Measurements from ENCODE around the gene ASPSCR1. TPM values are rescaled to one million over a fixed set of nuclear protein-coding genes. Genes with fewer than 3 reads are reported as not detected.
"Not testable (repeated sequence)": the region's sequence is repeated elsewhere in the genome, so short reads cannot be mapped to it uniquely, and the experiment has no call there.

The ASPSCR1 gene
- total and polyA plus RNA-seq, 10 of the 15 experiments (the other 5 are each of a cell fraction or from before 2014, with no cell fraction given) = 1.5 to 48.4 (median 25.4) TPM

DNA sequence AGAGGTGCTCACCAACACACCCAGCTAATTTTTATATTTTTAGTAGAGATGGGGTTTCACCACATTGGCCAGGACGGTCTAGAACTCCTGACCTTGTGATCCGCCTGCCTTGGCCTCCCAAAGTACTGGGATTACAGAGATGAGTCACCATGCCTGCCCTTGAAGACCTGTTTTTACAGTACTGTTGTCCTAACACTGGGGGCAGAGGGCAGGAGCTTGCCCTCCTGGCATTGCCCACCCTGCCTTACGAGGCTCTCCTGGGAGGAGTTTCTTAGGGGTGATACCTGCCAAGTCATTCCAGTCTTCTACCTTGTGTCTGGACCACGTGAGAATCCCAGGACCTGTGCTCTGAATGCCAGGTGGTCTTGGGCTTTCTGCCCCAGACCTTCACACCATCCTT is 2.7 kb downstream of the ASPSCR1 start (continued):
- no peak for TF ChIP-seq FOXK2 (IDR thresholded peaks at IDR 0.05)
- TF ChIP-seq NKRF (conservative IDR thresholded peaks at IDR 0.05) = no peak
- no peak for TF ChIP-seq NFIC (IDR thresholded peaks at IDR 0.05; ENCODE audit: low read depth, low read length)

DNA sequence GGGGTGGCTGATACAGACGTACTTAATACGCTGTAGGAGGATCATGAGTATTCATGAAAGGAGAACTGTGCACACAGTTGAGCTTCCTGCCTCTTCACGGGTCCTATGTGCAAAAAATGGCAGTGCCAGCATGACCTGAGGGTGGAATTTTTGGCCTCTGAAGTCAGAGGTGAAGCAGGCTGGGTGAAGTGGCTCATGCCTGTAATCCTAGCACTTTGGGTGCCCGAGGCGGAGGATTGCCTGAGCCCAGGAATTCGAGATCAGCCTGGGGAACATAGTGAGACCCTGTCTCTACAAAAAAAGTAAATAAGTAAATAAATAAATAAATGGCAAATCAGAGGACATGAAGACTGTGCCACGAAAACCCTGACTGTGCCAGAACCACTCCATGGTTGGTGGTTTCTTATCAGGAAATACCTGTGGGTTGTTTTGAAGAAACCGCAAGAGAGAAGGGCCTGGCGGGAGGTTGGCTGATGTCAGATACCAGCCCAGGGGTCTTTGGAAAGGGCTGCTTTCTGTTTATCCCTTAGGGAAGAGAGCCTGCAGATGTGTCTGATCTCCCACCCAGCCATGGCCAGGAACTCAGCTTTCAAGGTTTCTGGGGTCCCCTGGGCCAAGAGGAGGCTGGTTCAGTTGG is 3.4 kb downstream of the ASPSCR1 start:
- WGBS (ENCODE audit: insufficient coverage, insufficient replicate concordance, low lambda C conversion rate, missing lambda C conversion rate) = 78% methylated on average over 9 of the region's 9 CpGs
- intact Hi-C loops (cut with micrococcal nuclease; ENCODE audit: unreplicated experiment) (no loop called here), in situ Hi-C loops (cut with MboI) (no loop called here)
- Histone ChIP-seq H4K20me1 (ENCODE audit: control insufficient read depth, insufficient read depth) (no peaks in the 10 kb centered on the region), H3K4me2 (ENCODE audit: control insufficient read depth, insufficient read depth) (no peak overlapping the region), H2AFZ (ENCODE audit: control insufficient read depth, low read depth, low read length) (no peak overlapping the region), H3K79me2 (ENCODE audit: control insufficient read depth, insufficient read depth, low read length) (no peaks in the 10 kb centered on the region; the same call in 1 of the 2 replicates), H3K9ac (ENCODE audit: control insufficient read depth, insufficient read depth, low read length) (no peak overlapping the region), H3K9me3 (replicated peaks; ENCODE audit: control insufficient read depth, insufficient read depth, low read length) (no peaks in the 10 kb centered on the region), H3K4me3 (no peak overlapping the region), H3K27ac (ENCODE audit: control insufficient read depth, insufficient read depth) (no peak overlapping the region), H3K36me3 (ENCODE audit: control insufficient read depth in 2 of 2, insufficient read depth in 2 of 2, low read length in 1 of 2) (peaks cover 3 to 10% of the 10 kb centered on the region in 2 experiments; a peak in 3 of 4 replicates), H3K4me1 (ENCODE audit: control insufficient read depth, insufficient read depth, low read length) (peaks cover 14% of the 10 kb centered on the region), H3K27me3 (replicated peaks in 1 of 2; ENCODE audit: control insufficient read depth in 2 of 2, insufficient read depth in 2 of 2, low read length in 1 of 2) (no peaks in the 10 kb centered on the region)
- no peak for TF ChIP-seq YY1 (IDR thresholded peaks at IDR 0.05; ENCODE audit: low read depth, low read length)
- no peak for FAIRE-seq
- ChIA-PET RAD21 (ENCODE audit: unreplicated experiment) (no interaction called here), POLR2A (no interaction called here), SMC1A (ENCODE audit: uncharacterized antibody, unreplicated experiment) (interaction anchor here (0.6 kb wide), 1 partner anchor 375 kb away, joined by 4 read pairs; no protein-coding TSS in a partner anchor), CTCF (no interaction called here)
- ATAC-seq = no peak
- BruUV-seq (replicated peaks) = no TSS peak
- no peak for DNase-seq (ENCODE audit: low read depth, low spot score)

GRCh38 chr17:81981511-81981910 is 4.1 kb downstream of the ASPSCR1 start:
- H3K9me3 ChIP-seq (replicated peaks; ENCODE audit: control insufficient read depth, insufficient read depth, low read length); POLR2A ChIA-PET; H3K9ac ChIP-seq (ENCODE audit: control insufficient read depth, insufficient read depth, low read length); SMC1A ChIA-PET (ENCODE audit: uncharacterized antibody, unreplicated experiment); H4K20me1 ChIP-seq (ENCODE audit: control insufficient read depth, insufficient read depth); DNase-seq (ENCODE audit: low read depth, low spot score); in situ Hi-C loops (cut with MboI); H3K79me2 ChIP-seq (ENCODE audit: control insufficient read depth, insufficient read depth, low read length); intact Hi-C loops (cut with micrococcal nuclease; ENCODE audit: unreplicated experiment); H3K4me2 ChIP-seq (ENCODE audit: control insufficient read depth, insufficient read depth); H3K27me3 ChIP-seq (replicated peaks in 1 of 2; ENCODE audit: control insufficient read depth in 2 of 2, insufficient read depth in 2 of 2, low read length in 1 of 2); H2AFZ ChIP-seq (ENCODE audit: control insufficient read depth, low read depth, low read length); ATAC-seq; FAIRE-seq; BruUV-seq (replicated peaks); H3K27ac ChIP-seq (ENCODE audit: control insufficient read depth, insufficient read depth); RAD21 ChIA-PET (ENCODE audit: unreplicated experiment); H3K4me3 ChIP-seq: not testable (repeated sequence)
- Histone ChIP-seq H3K4me1 (ENCODE audit: control insufficient read depth, insufficient read depth, low read length) (peaks cover 11% of the 10 kb centered on the region), H3K36me3 (ENCODE audit: control insufficient read depth in 2 of 2, insufficient read depth in 2 of 2, low read length in 1 of 2) (peaks cover 3 to 10% of the 10 kb centered on the region in 2 experiments; a peak in 3 of 4 replicates)
- 95% methylated on average over 12 of the region's 12 CpGs for WGBS (ENCODE audit: insufficient coverage, insufficient replicate concordance, low lambda C conversion rate, missing lambda C conversion rate)
- CTCF ChIA-PET = interaction anchor here (0.9 kb wide), 1 partner anchor 11 kb away, joined by 3 read pairs; no protein-coding TSS in a partner anchor
